Measurements from ENCODE around the gene SLC39A8.

SLC39A8 gene

GRCh38 chr4:102339018-102339417 lies 6.3 kb downstream of the SLC39A8 start:
- DNase-seq (ENCODE audit: low read depth): no peak

GRCh38 chr4:102338405-102338804 lies 6.9 kb downstream of the SLC39A8 start:
- no peak for DNase-seq (ENCODE audit: low read depth)

- DNase-seq (ENCODE audit: low read depth): no peak
These were observed 9.7 kb downstream of the SLC39A8 start for GRCh38 chr4:102335616-102336015.

DNA sequence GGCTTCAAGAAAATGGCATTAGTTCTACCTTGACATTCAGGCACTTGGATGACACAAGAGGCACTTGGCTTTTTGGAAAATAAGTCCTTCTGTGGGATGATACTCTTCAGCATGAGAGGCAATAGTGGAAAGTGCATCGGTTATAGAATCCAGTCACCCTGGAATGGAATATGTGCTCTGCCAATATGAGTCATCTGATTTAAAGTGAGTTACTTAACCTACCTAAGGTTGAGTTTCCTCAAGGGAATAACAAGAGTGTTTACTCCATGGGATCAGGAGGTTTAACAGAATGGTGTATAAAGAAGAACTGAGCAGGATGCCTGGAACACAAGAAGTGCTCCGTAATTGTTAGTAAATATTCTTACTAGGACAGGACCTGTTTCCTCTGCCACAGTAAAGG lies 10.7 kb downstream of the SLC39A8 start:
- DNase-seq (ENCODE audit: low read depth): no peak

- DNase-seq (ENCODE audit: low read depth): no peak
These were observed 11.5 kb downstream of the SLC39A8 start for GRCh38 chr4:102333787-102334186.

DNA sequence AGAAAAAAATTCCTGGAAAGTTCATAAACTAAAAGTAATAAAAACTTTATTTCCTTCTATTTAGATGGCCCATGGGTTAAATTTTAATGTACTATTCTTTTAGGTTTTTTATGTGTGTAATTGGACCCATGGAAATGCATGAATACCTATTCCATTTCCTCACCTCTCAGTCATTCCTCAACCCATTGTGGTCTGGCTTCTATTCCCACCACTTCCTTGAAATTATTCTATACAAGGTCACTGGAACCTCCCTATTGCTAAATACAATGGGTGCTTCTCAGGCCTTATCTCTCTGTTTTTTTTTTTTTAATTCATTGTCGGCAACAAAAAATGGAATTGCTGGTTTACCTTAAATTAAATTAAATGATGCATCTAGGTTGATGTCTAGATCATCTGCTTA lies 17.2 kb downstream of the SLC39A8 start:
- no peak for DNase-seq (ENCODE audit: low read depth)

- DNase-seq (ENCODE audit: low read depth): no peak
These were observed 18.3 kb downstream of the SLC39A8 start for GRCh38 chr4:102326951-102327350.

GRCh38 chr4:102324730-102325129 lies 20.6 kb downstream of the SLC39A8 start:
- no peak for DNase-seq (ENCODE audit: low read depth)

GRCh38 chr4:102322736-102323135 lies 22.5 kb downstream of the SLC39A8 start:
- no peak for DNase-seq (ENCODE audit: low read depth)

GRCh38 chr4:102321260-102321995 lies 23.9 kb downstream of the SLC39A8 start:
- no peak for DNase-seq (ENCODE audit: low read depth)

GRCh38 chr4:102319594-102319993 lies 25.7 kb downstream of the SLC39A8 start:
- no peak for DNase-seq (ENCODE audit: low read depth)

DNA sequence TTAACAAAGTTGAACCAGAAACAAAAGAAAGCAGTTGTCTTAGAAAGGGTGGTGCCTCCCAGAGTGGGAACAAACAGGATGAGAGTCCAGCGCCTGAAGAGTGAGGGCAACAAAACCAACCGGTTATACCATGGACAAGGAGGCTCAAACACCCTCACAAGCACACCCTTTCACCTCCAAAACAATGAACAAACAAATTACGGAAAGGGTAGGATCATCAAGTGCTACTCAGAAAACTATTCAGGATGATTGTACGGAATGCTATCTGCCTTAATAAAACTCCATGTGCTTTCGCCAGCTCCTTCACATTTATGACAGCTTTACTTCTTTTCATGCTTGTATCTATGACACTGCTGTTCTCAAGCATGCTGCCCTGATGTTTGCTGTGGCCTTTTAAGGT lies 26.8 kb downstream of the SLC39A8 start:
- no peak for DNase-seq (ENCODE audit: low read depth)

GRCh38 chr4:102318105-102318504 lies 27.2 kb downstream of the SLC39A8 start:
- no peak for DNase-seq (ENCODE audit: low read depth)

DNA sequence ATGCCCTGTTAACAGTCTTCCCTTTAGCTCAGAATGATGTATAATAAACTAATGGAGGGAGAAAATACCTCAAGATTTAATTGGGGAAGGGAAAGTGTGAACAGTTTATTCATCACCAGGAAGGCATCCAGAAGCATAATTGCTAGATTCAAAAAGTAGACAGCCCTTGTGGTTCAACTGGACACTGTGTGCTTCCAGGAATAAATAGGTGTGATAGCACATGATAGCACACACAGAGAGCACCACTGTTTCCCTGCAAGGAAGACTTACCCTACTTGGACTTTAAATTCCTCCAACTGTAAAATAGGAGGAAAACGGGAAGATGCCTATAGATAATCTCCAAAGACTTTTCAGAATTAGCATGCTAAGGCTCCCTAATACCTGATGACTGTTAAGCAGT lies 27.8 kb downstream of the SLC39A8 start:
- DNase-seq (ENCODE audit: low read depth): no peak

DNA sequence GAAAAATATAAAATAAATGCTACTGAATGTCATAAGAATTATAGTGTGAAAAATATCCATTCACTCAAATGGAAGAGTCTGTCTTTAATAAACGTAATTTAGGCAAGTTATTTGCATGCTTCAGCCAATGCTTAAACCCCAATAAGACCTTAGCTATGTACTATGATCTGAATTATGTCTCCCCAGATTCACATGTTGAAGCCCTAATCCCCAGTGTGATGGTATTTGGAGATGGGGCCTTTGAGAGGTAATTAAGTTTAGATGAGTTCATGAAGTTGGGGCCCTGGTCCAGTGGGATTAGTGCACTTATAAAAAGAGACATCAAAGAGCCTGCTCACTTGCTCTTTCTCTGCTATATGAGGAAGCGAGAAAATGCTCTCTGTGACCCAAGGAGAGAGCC lies 28.7 kb downstream of the SLC39A8 start:
- no peak for DNase-seq (ENCODE audit: low read depth)

- DNase-seq (ENCODE audit: low read depth): no peak
These were observed 29.8 kb downstream of the SLC39A8 start for GRCh38 chr4:102315532-102315931.

DNA sequence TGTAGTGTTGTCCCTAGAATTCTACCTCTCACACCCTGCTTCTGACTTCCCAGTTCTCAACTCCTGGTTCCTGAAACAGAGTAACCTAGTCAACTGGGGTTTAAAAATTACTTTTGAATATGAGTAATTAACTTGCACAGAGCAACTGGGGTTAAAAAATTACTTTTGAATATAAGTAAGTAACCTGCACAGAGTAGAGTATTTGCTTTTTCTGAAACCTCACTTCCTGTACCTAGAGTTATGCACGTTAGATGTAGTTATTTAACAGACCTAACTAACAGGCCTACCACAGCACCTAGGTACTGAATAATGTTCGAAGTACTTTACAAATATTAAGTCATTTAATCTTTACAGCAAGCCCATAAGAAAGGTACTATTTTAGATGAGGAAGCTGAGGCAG lies 32.9 kb downstream of the SLC39A8 start:
- DNase-seq (ENCODE audit: low read depth): no peak

- DNase-seq (ENCODE audit: low read depth): no peak
These were observed 33.4 kb downstream of the SLC39A8 start for GRCh38 chr4:102311912-102312311.

DNA sequence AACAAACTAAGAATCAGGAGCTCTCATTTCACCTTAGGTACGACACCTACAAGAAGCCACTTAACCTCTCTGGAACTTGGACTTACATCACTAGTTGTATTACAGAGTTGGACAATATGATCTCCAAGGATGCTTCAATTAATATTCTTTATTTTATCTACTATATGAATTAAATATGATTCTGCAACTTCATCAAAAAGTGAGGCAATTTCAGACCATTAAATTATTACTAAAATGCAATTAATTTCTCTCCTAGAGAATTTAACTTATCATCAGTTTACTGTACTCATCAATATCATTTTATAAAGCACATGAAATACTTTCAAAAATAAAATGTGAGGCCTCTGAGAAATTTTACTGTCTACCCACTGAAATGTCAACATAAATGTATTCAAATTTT lies 33.9 kb downstream of the SLC39A8 start:
- DNase-seq (ENCODE audit: low read depth): no peak

DNA sequence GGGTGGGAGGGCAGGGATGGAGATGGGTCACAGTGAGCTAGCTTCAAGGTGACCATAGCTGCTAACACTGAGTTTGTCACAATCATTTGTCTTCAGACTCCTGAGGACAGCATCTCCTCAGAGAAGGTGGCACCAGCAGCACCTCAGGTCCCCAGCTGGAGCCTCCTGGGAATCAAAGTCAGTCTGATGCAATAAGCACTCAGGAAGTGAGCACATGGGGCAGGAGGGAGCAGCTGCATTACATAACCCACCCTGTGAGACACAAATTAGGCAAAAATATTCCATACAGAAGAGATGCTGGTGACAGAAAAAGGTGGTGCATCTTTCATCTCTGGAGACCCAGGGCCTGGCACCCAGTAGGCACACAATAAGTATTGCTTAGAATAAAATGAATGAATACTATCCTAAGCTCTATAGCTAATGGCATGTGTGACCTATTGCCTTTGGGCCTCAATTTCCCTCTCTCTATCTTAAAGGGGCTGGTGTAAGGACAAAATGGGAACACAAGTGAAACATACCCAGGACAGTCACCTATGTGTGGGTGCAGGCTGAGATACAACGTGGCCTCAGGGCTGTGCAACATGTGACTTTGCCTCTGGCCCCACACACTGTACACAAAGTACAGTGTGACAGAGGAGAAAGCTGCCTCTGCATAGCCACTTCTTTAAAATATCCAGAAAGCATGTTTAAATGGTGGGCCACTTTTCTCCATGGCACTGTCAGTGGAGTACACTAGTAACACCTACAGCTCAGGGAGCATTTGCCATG lies 37.1 kb downstream of the SLC39A8 start:
- no peak for DNase-seq (ENCODE audit: low read depth)

GRCh38 chr4:102305666-102306065 lies 39.6 kb downstream of the SLC39A8 start:
- no peak for DNase-seq (ENCODE audit: low read depth)

DNA sequence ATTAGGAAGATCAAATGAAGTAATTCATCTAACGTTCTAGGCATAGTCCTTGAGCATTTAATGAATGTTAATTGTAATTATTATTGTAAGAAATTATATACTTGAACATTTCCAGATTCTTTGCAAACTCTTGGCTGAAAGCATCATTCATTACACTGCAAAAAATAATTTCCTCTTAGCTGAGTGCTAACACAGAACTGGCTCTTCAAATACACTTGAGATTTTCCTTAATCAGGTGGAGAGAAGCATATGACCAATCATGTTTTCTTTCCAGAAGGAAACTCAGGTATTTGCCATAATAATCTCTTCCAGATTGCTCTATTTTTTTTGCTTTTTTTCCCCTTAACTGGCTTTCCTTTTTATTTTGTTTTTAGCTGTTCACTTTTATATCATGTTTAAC lies 42.5 kb downstream of the SLC39A8 start:
- DNase-seq (ENCODE audit: low read depth): no peak

GRCh38 chr4:102301167-102301566 lies 44.1 kb downstream of the SLC39A8 start:
- DNase-seq (ENCODE audit: low read depth): no peak

Data from activated T-cell treated with anti-CD3 and anti-CD28 coated beads for 24 hours (primary cell).